HPDE6-E6E7 (cell line): Measurements from ENCODE around the gene ST6GALNAC1.
A peak's percentile ranks its signal among the peaks of the same experiment; 100 is the strongest.
"Not testable (repeated sequence)": the region's sequence is repeated elsewhere in the genome, so short reads cannot be mapped to it uniquely, and the experiment has no call there.

ENCODE experiments used
- DNase-seq: peaks from one replicate; pipeline ENCODE4 v3.0.0; 2011; ENCODE audit warnings: missing footprints; ENCODE audit errors: extremely low spot score

Gene ST6GALNAC1

GRCh38 chr17:76642032-76642561, 1.5 kb downstream of the ST6GALNAC1 start:
- no peak for DNase-seq

- DNase-seq: peak; percentile 72
Measured at GRCh38 chr17:76641501-76641900, 2.1 kb downstream of the ST6GALNAC1 start.

- no peak for DNase-seq
Measured at GRCh38 chr17:76640550-76641380, 2.8 kb downstream of the ST6GALNAC1 start.

GRCh38 chr17:76638263-76638662, 5.3 kb downstream of the ST6GALNAC1 start:
- no peak for DNase-seq

GRCh38 chr17:76636486-76637206, 6.9 kb downstream of the ST6GALNAC1 start:
- not testable (repeated sequence) for DNase-seq

GRCh38 chr17:76635659-76636360, 7.7 kb downstream of the ST6GALNAC1 start:
- DNase-seq: no peak

- DNase-seq: no peak
Measured at GRCh38 chr17:76635039-76635438, 8.5 kb downstream of the ST6GALNAC1 start.

GRCh38 chr17:76633628-76634328, 9.8 kb downstream of the ST6GALNAC1 start:
- no peak for DNase-seq

- DNase-seq: no peak
Measured at GRCh38 chr17:76631821-76632565, 11.6 kb downstream of the ST6GALNAC1 start.

- DNase-seq: no peak
Measured at GRCh38 chr17:76630151-76630550, 13.4 kb downstream of the ST6GALNAC1 start.

- DNase-seq: no peak
Measured at GRCh38 chr17:76627510-76627909, 16.0 kb downstream of the ST6GALNAC1 start.

- DNase-seq: no peak
Measured at GRCh38 chr17:76626442-76626841, 17.1 kb downstream of the ST6GALNAC1 start.

GRCh38 chr17:76625496-76625895, 18.1 kb downstream of the ST6GALNAC1 start:
- DNase-seq: no peak

- peak; percentile 58 for DNase-seq
Measured at GRCh38 chr17:76623271-76624146, 20.0 kb downstream of the ST6GALNAC1 start.

GRCh38 chr17:76617838-76618237, 25.7 kb downstream of the ST6GALNAC1 start:
- DNase-seq: no peak

GRCh38 chr17:76614912-76615617, 28.5 kb downstream of the ST6GALNAC1 start:
- no peak for DNase-seq

GRCh38 chr17:76614064-76614759, 29.3 kb downstream of the ST6GALNAC1 start:
- DNase-seq: not testable (repeated sequence)
